HL-60 (cell line): ENCODE data around the gene KEL.

ENCODE experiments used
- DNase-seq, 2 experiments: peaks; one replicate each; pipeline ENCODE4 v3.0.0-alpha.2; 2010 to 2020; ENCODE audit warnings: low read depth in 1 of 2, low spot score in 1 of 2
- H3K27ac ChIP-seq: fragments of 250-450 bp; sonication (Bioruptor Pico); replicated peaks from 2 replicates; pipeline ENCODE4 v1.5.1; 2020; ENCODE audit warnings: mild to moderate bottlenecking, moderate library complexity
- H3K27me3 ChIP-seq: fragments of 250-450 bp; sonication (Bioruptor Pico); 2 replicates; pipeline ENCODE4 v1.5.1; 2021; ENCODE audit warnings: mild to moderate bottlenecking, moderate library complexity; ENCODE audit not compliant: insufficient read depth, poor library complexity, severe bottlenecking
- H3K4me3 ChIP-seq: replicated peaks from 2 replicates; pipeline ENCODE4 v1.5.1; 2011; ENCODE audit warnings: mild to moderate bottlenecking, control low read depth, low read length; ENCODE audit not compliant: insufficient read depth
- GABPA ChIP-seq: IDR thresholded peaks from 2 replicates; pipeline ENCODE4 v1.6.1; 2012; ENCODE audit warnings: low read depth
- POLR2AphosphoS5 ChIP-seq: IDR thresholded peaks from 2 replicates; pipeline ENCODE4 v1.6.1; 2012; ENCODE audit warnings: low read depth
- SPI1 ChIP-seq: IDR thresholded peaks from 2 replicates; pipeline ENCODE4 v1.6.1; 2012; ENCODE audit warnings: low read depth, mild to moderate bottlenecking, borderline replicate concordance
- TF ChIP-seq, protein P1 (sequence below): IDR thresholded peaks from one replicate; pipeline ENCODE4 v1.5.1; 2011; ENCODE audit warnings: low read length, control low read depth, inconsistent platforms; ENCODE audit not compliant: insufficient read depth
- TF ChIP-seq, protein P2 (sequence below): IDR thresholded peaks from 2 replicates; pipeline ENCODE4 v1.6.1; 2012; ENCODE audit warnings: low read depth; ENCODE audit not compliant: insufficient replicate concordance

The KEL gene

DNA sequence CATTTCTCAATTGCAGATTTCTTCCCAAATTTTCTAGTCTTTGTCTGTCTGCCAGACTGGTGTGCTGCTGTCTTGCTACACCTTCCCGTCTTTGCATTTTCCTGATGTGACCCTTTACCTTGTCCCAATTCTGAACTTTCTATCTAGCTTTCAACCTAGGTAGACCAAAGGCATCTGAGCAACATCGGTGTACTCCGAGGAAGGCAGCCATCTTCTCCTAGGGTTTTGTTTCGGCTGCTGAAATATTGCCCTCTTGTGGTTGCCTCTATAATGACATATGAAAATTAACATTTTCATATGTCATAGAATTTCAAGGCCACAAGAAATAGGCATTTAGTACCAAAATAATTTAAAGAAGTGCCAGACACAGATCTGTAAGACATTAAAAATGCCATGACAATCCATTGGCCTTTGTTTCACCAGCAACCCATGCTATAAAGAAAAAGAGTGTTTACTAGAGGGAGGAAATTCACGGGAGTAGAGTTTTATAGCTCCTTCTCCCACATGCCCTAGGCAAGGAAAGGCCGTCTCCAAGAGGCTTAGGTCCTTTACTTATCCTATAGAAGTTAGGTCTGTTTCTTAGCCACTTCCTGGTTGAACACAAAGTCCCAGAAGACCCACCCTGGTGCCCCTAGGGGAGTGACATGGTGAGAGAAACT lies 41.4 kb upstream of the KEL start:
- H3K27ac ChIP-seq, result no peak overlapping the region
- H3K4me3 ChIP-seq, result peak overlapping the region; percentile 19; the same call in 1 of the 2 replicates
- peak; percentile 13 to 47 for DNase-seq
- TF ChIP-seq, protein P1, sequence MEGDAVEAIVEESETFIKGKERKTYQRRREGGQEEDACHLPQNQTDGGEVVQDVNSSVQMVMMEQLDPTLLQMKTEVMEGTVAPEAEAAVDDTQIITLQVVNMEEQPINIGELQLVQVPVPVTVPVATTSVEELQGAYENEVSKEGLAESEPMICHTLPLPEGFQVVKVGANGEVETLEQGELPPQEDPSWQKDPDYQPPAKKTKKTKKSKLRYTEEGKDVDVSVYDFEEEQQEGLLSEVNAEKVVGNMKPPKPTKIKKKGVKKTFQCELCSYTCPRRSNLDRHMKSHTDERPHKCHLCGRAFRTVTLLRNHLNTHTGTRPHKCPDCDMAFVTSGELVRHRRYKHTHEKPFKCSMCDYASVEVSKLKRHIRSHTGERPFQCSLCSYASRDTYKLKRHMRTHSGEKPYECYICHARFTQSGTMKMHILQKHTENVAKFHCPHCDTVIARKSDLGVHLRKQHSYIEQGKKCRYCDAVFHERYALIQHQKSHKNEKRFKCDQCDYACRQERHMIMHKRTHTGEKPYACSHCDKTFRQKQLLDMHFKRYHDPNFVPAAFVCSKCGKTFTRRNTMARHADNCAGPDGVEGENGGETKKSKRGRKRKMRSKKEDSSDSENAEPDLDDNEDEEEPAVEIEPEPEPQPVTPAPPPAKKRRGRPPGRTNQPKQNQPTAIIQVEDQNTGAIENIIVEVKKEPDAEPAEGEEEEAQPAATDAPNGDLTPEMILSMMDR, result peak; percentile 47
- TF ChIP-seq GABPA (no peak), SPI1 (no peak)
- peaks cover 2% of the 10 kb centered on the region for H3K27me3 ChIP-seq

DNA sequence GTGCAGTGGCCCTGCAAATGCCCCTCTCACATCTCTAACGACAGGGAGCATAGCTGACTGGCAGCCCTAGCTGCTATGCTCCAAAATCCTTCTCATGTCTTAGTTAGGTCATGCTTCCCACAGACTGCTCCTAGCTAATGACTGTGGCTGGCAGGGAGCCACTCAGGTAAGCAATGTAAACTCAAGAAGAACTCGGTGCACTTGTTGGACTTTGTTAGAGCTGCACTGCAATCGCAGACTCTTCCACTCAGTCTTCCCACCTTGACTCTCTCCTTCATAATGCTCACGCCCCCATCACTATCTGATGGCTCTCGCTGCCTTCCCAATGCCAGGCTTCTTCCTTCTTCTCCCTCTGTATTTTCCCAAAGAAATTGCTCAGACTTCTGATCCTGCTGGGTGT lies 40.7 kb upstream of the KEL start:
- Histone ChIP-seq H3K4me3 (no peak overlapping the region), H3K27me3 (peaks cover 2% of the 10 kb centered on the region), H3K27ac (no peak overlapping the region)
- DNase-seq, result no peak
- TF ChIP-seq, protein P2, sequence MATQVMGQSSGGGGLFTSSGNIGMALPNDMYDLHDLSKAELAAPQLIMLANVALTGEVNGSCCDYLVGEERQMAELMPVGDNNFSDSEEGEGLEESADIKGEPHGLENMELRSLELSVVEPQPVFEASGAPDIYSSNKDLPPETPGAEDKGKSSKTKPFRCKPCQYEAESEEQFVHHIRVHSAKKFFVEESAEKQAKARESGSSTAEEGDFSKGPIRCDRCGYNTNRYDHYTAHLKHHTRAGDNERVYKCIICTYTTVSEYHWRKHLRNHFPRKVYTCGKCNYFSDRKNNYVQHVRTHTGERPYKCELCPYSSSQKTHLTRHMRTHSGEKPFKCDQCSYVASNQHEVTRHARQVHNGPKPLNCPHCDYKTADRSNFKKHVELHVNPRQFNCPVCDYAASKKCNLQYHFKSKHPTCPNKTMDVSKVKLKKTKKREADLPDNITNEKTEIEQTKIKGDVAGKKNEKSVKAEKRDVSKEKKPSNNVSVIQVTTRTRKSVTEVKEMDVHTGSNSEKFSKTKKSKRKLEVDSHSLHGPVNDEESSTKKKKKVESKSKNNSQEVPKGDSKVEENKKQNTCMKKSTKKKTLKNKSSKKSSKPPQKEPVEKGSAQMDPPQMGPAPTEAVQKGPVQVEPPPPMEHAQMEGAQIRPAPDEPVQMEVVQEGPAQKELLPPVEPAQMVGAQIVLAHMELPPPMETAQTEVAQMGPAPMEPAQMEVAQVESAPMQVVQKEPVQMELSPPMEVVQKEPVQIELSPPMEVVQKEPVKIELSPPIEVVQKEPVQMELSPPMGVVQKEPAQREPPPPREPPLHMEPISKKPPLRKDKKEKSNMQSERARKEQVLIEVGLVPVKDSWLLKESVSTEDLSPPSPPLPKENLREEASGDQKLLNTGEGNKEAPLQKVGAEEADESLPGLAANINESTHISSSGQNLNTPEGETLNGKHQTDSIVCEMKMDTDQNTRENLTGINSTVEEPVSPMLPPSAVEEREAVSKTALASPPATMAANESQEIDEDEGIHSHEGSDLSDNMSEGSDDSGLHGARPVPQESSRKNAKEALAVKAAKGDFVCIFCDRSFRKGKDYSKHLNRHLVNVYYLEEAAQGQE, result no peak
- no peak for TF ChIP-seq POLR2AphosphoS5
- no peak for TF ChIP-seq SPI1
- TF ChIP-seq, protein P1, result no peak
- TF ChIP-seq GABPA, result no peak

DNA sequence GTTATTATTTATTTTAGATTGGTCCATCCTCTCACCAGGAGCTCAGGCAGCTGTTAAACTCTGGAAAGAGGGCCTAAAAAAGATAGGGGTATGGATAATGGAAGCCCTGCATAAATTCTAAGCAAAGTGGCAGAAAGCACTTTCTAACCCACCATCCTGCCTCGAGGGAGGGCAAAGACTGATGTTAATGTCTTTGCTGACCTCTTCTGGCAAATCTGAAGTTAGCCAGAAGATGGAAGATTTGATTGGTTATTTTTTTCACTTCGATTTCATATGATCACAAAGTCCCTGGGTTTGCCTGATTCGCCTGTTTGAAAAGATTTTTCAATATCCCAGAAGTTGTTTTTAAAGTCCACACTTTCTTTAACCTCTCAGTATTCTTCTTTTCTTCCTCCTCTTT lies 39.9 kb upstream of the KEL start:
- peak in 1 of 2 experiments; percentile 18 for DNase-seq
- H3K27me3 ChIP-seq, result peaks cover 2% of the 10 kb centered on the region
- TF ChIP-seq, protein P1, result peak; percentile 3
- TF ChIP-seq, protein P2, result no peak
- no peak for TF ChIP-seq GABPA
- no peak for TF ChIP-seq SPI1
- no peak overlapping the region for H3K27ac ChIP-seq
- H3K4me3 ChIP-seq, result no peak overlapping the region

DNA sequence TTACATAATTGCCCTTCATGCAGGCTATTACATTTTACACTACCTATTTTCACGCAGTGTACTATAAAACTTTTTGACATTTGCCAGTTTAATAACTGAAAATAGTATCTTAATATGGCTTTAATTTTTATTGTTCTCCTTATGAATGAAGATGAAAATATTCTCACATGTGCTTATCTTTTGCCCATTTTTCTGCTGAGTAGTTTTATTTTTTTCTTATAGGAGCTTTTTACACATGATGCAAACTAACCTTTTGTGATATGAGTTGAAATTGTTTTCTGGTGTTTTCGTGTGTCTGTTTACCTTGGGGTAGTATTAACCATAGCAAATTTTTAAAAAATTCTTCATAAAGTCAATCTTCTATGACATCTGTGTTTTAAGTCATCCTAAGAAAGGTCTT lies 38.5 kb upstream of the KEL start:
- no peak overlapping the region for H3K4me3 ChIP-seq

More for the DNA sequence above, 38.5 kb upstream of the KEL start:
- Histone ChIP-seq H3K27me3 (peaks cover 2% of the 10 kb centered on the region), H3K27ac (no peak overlapping the region)
- DNase-seq, result no peak
- TF ChIP-seq SPI1 (no peak), POLR2AphosphoS5 (no peak), GABPA (no peak)
- TF ChIP-seq, protein P2, result no peak
- TF ChIP-seq, protein P1, result no peak
